Gastrocnemius medialis (tissue), 4 donors: ENCODE data around the gene KRT9.
A peak's percentile ranks its signal among the peaks of the same experiment; 100 is the strongest.

Experiments used
- CTCF ChIP-seq, 5 experiments: fragments of 450-650 bp in 3 of 5; fragments of 200-600 bp in 2 of 5; sonication (generic) in 2 of 5; IDR thresholded peaks in 4 of 5; conservative IDR thresholded peaks in 1 of 5; 1 replicate in 4 of 5; 2 replicates in 1 of 5; pipeline ENCODE4 v1.5.1; 2016 to 2019; ENCODE audit warnings: antibody characterized with exemption in 5 of 5, mild to moderate bottlenecking in 3 of 5, moderate library complexity in 3 of 5
- POLR2A ChIP-seq, 2 donors: fragments of 450-650 bp; IDR thresholded peaks; one replicate each; pipeline ENCODE4 v1.6.1; 2017; ENCODE audit warnings: antibody characterized with exemption in 2 of 2, mild to moderate bottlenecking in 2 of 2, moderate library complexity in 2 of 2

- TF ChIP-seq CTCF (IDR thresholded peaks at IDR 0.05 in 4 of 5, conservative IDR thresholded peaks at IDR 0.05 in 1 of 5) (peak; percentile 64 to 88 (median 80)), POLR2A (IDR thresholded peaks at IDR 0.05) (no peak)
Observed at GRCh38 chr17:41548844-41549595, 22.8 kb downstream of the KRT9 start.
